Nephron (organoid): ENCODE results near the gene MRPS15.
"Not testable (repeated sequence)": the region's sequence is repeated elsewhere in the genome, so short reads cannot be mapped to it uniquely, and the experiment has no call there.

ENCODE experiments used
- H3K27ac Mint-ChIP-seq, 3 experiments: 2 replicates each; pipeline ENCODE4 v1.8.0; 2020; ENCODE audit warnings: mixed read lengths in 3 of 3, mild to moderate bottlenecking in 2 of 3, moderate library complexity in 1 of 3
- H3K27me3 Mint-ChIP-seq: 2 replicates; pipeline ENCODE4 v1.8.0; 2021; ENCODE audit warnings: low read depth, mild to moderate bottlenecking, moderate library complexity, mixed read lengths
- H3K36me3 Mint-ChIP-seq: 2 replicates; pipeline ENCODE4 v1.8.0; 2020; ENCODE audit warnings: low read depth, mixed read lengths
- H3K4me1 Mint-ChIP-seq: 2 replicates; pipeline ENCODE4 v1.8.0; 2020; ENCODE audit warnings: mixed read lengths
- H3K4me3 Mint-ChIP-seq, 3 experiments: 2 replicates each; pipeline ENCODE4 v1.8.0; 2020; ENCODE audit warnings: mild to moderate bottlenecking in 3 of 3, mixed read lengths in 3 of 3, moderate library complexity in 2 of 3
- H3K9me3 Mint-ChIP-seq: 2 replicates; pipeline ENCODE4 v1.8.0; 2020; ENCODE audit warnings: mixed read lengths
- TF ChIP-seq, protein P1 (sequence below), 3 experiments: fragments of 200-600 bp; sonication (generic); IDR thresholded peaks; one replicate each; pipeline ENCODE4 v1.5.0; 2021; ENCODE audit warnings: antibody characterized with exemption in 3 of 3; ENCODE audit not compliant: unreplicated experiment in 3 of 3

The MRPS15 gene

GRCh38 chr1:36463803-36464604, at the start of gene MRPS15:
TSS of gene MRPS15 (minus strand) at chr1:36464384. CDS start at chr1:36464275, 109 bp downstream.
- H3K9me3 Mint-ChIP-seq = no peaks in the 10 kb centered on the region

GRCh38 chr1:36512842-36513241, 48.7 kb upstream of the MRPS15 start:
- no peak overlapping the region for H3K27ac Mint-ChIP-seq
- H3K27me3 Mint-ChIP-seq = peaks cover 8% of the 10 kb centered on the region
- TF ChIP-seq, protein P1, sequence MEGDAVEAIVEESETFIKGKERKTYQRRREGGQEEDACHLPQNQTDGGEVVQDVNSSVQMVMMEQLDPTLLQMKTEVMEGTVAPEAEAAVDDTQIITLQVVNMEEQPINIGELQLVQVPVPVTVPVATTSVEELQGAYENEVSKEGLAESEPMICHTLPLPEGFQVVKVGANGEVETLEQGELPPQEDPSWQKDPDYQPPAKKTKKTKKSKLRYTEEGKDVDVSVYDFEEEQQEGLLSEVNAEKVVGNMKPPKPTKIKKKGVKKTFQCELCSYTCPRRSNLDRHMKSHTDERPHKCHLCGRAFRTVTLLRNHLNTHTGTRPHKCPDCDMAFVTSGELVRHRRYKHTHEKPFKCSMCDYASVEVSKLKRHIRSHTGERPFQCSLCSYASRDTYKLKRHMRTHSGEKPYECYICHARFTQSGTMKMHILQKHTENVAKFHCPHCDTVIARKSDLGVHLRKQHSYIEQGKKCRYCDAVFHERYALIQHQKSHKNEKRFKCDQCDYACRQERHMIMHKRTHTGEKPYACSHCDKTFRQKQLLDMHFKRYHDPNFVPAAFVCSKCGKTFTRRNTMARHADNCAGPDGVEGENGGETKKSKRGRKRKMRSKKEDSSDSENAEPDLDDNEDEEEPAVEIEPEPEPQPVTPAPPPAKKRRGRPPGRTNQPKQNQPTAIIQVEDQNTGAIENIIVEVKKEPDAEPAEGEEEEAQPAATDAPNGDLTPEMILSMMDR (IDR thresholded peaks at IDR 0.05; ENCODE audit: unreplicated experiment in 3 of 3) = no peak
- peaks cover 5% of the 10 kb centered on the region for H3K4me1 Mint-ChIP-seq
- no peaks in the 10 kb centered on the region for H3K9me3 Mint-ChIP-seq
- H3K36me3 Mint-ChIP-seq = no peaks in the 10 kb centered on the region
- H3K4me3 Mint-ChIP-seq = no peak overlapping the region

More at GRCh38 chr1:36463803-36464604, at the start of gene MRPS15:
- Mint-ChIP-seq H3K4me1 (peaks cover 26% of the 10 kb centered on the region), H3K27me3 (no peaks in the 10 kb centered on the region), H3K27ac (peak within 1 kb of the TSS; percentile 96 to 100 (median 99)), H3K36me3 (peaks cover 17% of the 10 kb centered on the region), H3K4me3 (peak within 1 kb of the TSS; percentile 95 to 100 (median 98))
- TF ChIP-seq, protein P1 (IDR thresholded peaks at IDR 0.05; ENCODE audit: unreplicated experiment in 3 of 3) = no peak

- H3K27me3 Mint-ChIP-seq = peaks cover 13% of the 10 kb centered on the region
- no peaks in the 10 kb centered on the region for H3K9me3 Mint-ChIP-seq
- H3K4me3 Mint-ChIP-seq = no peak overlapping the region
- H3K4me1 Mint-ChIP-seq = peaks cover 1% of the 10 kb centered on the region
- TF ChIP-seq, protein P1 (IDR thresholded peaks at IDR 0.05; ENCODE audit: unreplicated experiment in 3 of 3) = no peak
- H3K27ac Mint-ChIP-seq = no peak overlapping the region
- no peaks in the 10 kb centered on the region for H3K36me3 Mint-ChIP-seq
Observed at GRCh38 chr1:36511804-36512798, 47.9 kb upstream of the MRPS15 start.

DNA sequence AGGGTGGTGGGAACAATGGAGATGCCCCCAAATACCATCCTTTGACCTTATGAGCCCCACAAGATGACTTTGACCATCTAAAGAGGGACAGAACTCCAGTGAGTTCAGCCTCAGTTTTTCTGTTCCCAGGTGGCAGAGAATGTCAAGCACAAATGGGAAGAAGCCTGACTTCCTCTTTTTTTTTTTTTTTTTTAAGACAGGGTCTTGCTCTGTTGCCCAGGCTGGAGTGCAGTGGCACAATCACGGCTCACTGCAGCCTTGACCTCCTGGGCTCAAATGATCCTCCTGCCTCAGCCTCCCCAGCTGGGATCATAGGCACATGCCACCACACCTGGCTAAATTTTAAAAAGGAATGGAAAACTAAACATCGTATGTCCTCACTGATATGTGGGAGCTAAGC, 47.0 kb upstream of the MRPS15 start:
- not testable (repeated sequence) for H3K9me3 Mint-ChIP-seq, H3K27ac Mint-ChIP-seq, H3K4me3 Mint-ChIP-seq

GRCh38 chr1:36510418-36510817, 46.2 kb upstream of the MRPS15 start:
- TF ChIP-seq, protein P1 (IDR thresholded peaks at IDR 0.05; ENCODE audit: unreplicated experiment in 3 of 3) = no peak
- no peak overlapping the region for H3K4me3 Mint-ChIP-seq
- no peak overlapping the region for H3K27ac Mint-ChIP-seq
- no peaks in the 10 kb centered on the region for H3K36me3 Mint-ChIP-seq
- H3K9me3 Mint-ChIP-seq = no peaks in the 10 kb centered on the region
- H3K27me3 Mint-ChIP-seq = peaks cover 13% of the 10 kb centered on the region
- no peaks in the 10 kb centered on the region for H3K4me1 Mint-ChIP-seq

More for the DNA sequence above, 47.0 kb upstream of the MRPS15 start:
- H3K27me3 Mint-ChIP-seq = peaks cover 13% of the 10 kb centered on the region
- H3K36me3 Mint-ChIP-seq, H3K4me1 Mint-ChIP-seq: not testable (repeated sequence)

- H3K9me3 Mint-ChIP-seq = peaks cover 3% of the 10 kb centered on the region
- H3K4me1 Mint-ChIP-seq = no peaks in the 10 kb centered on the region
- H3K36me3 Mint-ChIP-seq = no peaks in the 10 kb centered on the region
- no peak overlapping the region for H3K27ac Mint-ChIP-seq
- peaks cover 10% of the 10 kb centered on the region for H3K27me3 Mint-ChIP-seq
- TF ChIP-seq, protein P1 (IDR thresholded peaks at IDR 0.05; ENCODE audit: unreplicated experiment in 3 of 3) = no peak
- H3K4me3 Mint-ChIP-seq = no peak overlapping the region
Observed at GRCh38 chr1:36508257-36508656, 44.1 kb upstream of the MRPS15 start.
